MCF 10A (cell line): ENCODE measurements around the gene TSC22D3. TPM values are rescaled to one million over a fixed set of nuclear protein-coding genes. Genes with fewer than 3 reads are reported as not detected.

Experiments
- BruUV-seq: library from RNA; stranded (reverse); fragments of 400-500 nt; replicated peaks from 2 replicates; lab custom pipeline; 2021; lab: Mats Ljungman, UMichigan
- CTCF ChIA-PET: fragments of 300-600 bp; sonication (Branson Sonifier 250); formaldehyde crosslinking; extraction: SDS; loops from one replicate; lab custom pipeline; 2021; ENCODE audit warnings: antibody characterized with exemption, inconsistent platforms; lab: Yijun Ruan, JAX
- POLR2A ChIA-PET: fragments of 300-600, 350-650 bp; sonication (Branson Sonifier 250); formaldehyde crosslinking; extraction: SDS; loops from one replicate; lab custom pipeline; 2020; ENCODE audit warnings: antibody characterized with exemption, inconsistent platforms; lab: Yijun Ruan, JAX
- DNase-seq: peaks from one replicate; pipeline ENCODE4 v3.0.0-alpha.2; 2018; ENCODE audit not compliant: unreplicated experiment
- H3K27ac Mint-ChIP-seq: one replicate; pipeline ENCODE4 v1.8.0; 2022; ENCODE audit warnings: mild to moderate bottlenecking, low read depth, mixed read lengths; ENCODE audit not compliant: unreplicated experiment
- H3K27me3 Mint-ChIP-seq: one replicate; pipeline ENCODE4 v1.8.0; 2022; ENCODE audit warnings: mixed read lengths; ENCODE audit not compliant: insufficient read depth, unreplicated experiment
- H3K36me3 Mint-ChIP-seq: one replicate; pipeline ENCODE4 v1.8.0; 2022; ENCODE audit warnings: mild to moderate bottlenecking, moderate library complexity, mixed read lengths; ENCODE audit not compliant: insufficient read depth, unreplicated experiment
- H3K4me1 Mint-ChIP-seq: one replicate; pipeline ENCODE4 v1.8.0; 2022; ENCODE audit warnings: mixed read lengths; ENCODE audit not compliant: insufficient read depth, unreplicated experiment
- H3K4me3 Mint-ChIP-seq: one replicate; pipeline ENCODE4 v1.8.0; 2022; ENCODE audit warnings: mild to moderate bottlenecking, moderate library complexity, mixed read lengths; ENCODE audit not compliant: unreplicated experiment
- H3K9me3 Mint-ChIP-seq: one replicate; pipeline ENCODE4 v1.8.0; 2022; ENCODE audit warnings: mixed read lengths; ENCODE audit not compliant: unreplicated experiment
- intact Hi-C: fragments of 100-400 bp; cut with micrococcal nuclease; formaldehyde crosslinking; loops from 2 replicates; pipeline ENCODE4 v1.14.1; 2022
- total RNA-seq: library from RNA; stranded (reverse); gene quantifications from 2 replicates; pipeline ENCODE4 v1.2.3, GENCODE V29; 2022
- TF ChIP-seq, protein P1 (sequence below): fragments of 200-600 bp; IDR thresholded peaks from one replicate; pipeline ENCODE4 v1.8.0; 2022; ENCODE audit warnings: antibody characterized with exemption, mild to moderate bottlenecking; ENCODE audit not compliant: unreplicated experiment

TSC22D3 gene
- total RNA-seq, 1 experiment from 2014 or later = 124 TPM

DNA sequence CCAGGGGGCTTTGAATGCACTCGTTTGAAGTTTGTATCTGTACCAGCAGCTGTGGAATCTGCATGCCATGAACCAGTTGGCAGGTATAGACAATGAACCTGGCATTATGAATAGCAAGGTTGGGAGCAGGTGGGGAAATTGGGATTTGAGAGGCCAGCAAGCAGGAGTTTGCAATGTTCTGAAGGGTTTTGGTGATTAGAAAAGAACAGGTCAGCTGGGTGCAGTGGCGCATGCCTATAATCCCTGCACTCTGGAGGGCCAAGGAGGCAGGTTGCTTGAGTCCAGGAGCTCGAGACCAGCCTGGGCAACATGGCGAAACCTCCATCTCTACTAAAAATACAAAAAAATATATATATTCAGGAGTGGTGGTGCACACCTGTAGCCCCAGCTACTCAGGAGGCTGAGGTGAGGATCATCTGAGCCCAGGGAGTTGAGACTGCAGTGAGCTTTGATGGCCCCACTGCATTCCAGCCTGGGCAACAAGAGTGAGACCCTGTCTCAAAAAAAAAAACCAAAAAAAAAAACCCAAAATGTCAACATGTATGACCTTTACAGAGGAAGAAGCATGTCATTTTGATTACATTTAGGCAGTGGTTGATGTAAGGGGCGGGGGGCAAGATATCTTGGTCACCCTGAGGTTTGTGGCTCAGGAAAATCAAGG, 63.9 kb downstream of the TSC22D3 start:
- H3K27ac Mint-ChIP-seq = peak overlapping the region; percentile 97
- DNase-seq = no peak
- no peaks in the 10 kb centered on the region for H3K9me3 Mint-ChIP-seq
- H3K36me3 Mint-ChIP-seq = peaks cover 59% of the 10 kb centered on the region
- intact Hi-C loops = loop anchor here (1.0 kb wide), 2 partner anchors 34 to 37 kb away; no protein-coding TSS in a partner anchor
- BruUV-seq = TSS peak; percentile 78
- H3K4me1 Mint-ChIP-seq = peaks cover 14% of the 10 kb centered on the region
- CTCF ChIA-PET = interaction anchor here (0.6 to 13.0 kb wide), 8 partner anchors 35 to 1013 kb away, joined by 3 to 157 read pairs (median 4); partner anchors contain the start of gene TSC22D3
- TF ChIP-seq, protein P1, sequence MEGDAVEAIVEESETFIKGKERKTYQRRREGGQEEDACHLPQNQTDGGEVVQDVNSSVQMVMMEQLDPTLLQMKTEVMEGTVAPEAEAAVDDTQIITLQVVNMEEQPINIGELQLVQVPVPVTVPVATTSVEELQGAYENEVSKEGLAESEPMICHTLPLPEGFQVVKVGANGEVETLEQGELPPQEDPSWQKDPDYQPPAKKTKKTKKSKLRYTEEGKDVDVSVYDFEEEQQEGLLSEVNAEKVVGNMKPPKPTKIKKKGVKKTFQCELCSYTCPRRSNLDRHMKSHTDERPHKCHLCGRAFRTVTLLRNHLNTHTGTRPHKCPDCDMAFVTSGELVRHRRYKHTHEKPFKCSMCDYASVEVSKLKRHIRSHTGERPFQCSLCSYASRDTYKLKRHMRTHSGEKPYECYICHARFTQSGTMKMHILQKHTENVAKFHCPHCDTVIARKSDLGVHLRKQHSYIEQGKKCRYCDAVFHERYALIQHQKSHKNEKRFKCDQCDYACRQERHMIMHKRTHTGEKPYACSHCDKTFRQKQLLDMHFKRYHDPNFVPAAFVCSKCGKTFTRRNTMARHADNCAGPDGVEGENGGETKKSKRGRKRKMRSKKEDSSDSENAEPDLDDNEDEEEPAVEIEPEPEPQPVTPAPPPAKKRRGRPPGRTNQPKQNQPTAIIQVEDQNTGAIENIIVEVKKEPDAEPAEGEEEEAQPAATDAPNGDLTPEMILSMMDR = no peak
- POLR2A ChIA-PET = interaction anchor here (0.7 to 16.2 kb wide), 16 partner anchors 12 to 64 kb away, joined by 3 to 679 read pairs (median 11); partner anchors contain the start of genes NCBP2L and TSC22D3
- peaks cover 34% of the 10 kb centered on the region for H3K27me3 Mint-ChIP-seq
- H3K4me3 Mint-ChIP-seq = peak overlapping the region; percentile 20

DNA sequence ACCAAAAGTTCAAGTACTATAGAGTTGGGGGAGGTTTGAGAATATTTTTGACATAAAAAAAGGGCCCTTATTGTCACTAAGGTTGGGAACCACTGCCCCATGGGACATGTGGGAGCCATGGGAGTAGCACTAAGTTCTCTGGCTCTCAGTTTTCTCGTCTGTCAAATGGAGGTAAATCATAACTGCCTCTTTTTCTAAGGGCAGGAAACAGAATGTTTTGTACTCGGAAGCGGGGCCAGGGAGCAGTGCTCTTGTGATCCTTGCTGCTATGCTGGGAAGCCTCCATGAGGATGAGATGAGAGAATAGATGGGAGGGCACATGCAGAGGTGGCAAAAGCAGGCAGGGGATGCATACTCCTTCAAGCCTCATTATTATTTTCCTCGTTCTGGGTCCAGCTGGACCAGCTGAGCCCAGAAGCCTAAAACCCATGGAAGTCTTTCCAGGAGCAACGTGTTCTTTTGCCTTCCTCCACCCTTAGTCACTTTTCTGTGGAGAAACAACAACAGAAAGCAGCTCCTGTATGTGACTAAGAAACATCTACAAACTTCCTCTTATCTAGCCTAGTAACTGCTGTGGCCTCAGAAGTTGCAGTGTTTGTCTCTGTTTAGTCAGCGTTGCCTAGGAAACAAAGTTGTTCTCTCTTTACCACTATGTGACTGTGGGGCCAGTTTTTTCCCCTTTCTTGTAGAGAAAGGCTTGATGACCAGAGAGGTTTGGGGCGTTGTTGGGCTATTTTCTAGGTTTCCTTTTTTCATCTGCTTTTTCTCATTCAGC, 64.8 kb downstream of the TSC22D3 start:
- Mint-ChIP-seq H3K4me3 (peak overlapping the region; percentile 20), H3K9me3 (no peaks in the 10 kb centered on the region), H3K36me3 (peaks cover 51% of the 10 kb centered on the region), H3K27ac (peak overlapping the region; percentile 97), H3K27me3 (peaks cover 34% of the 10 kb centered on the region), H3K4me1 (peaks cover 14% of the 10 kb centered on the region)
- ChIA-PET POLR2A (interaction anchor here (0.9 to 16.2 kb wide), 13 partner anchors 11 to 65 kb away, joined by 3 to 679 read pairs (median 18); partner anchors contain the start of genes NCBP2L and TSC22D3), CTCF (interaction anchor here (0.6 to 13.0 kb wide), 4 partner anchors 34 to 268 kb away, joined by 3 to 157 read pairs (median 4); no protein-coding TSS in a partner anchor)
- DNase-seq = peak; percentile 86
- intact Hi-C loops = loop anchor here (1.0 kb wide), 1 partner anchor 34 kb away; no protein-coding TSS in a partner anchor
- BruUV-seq = no TSS peak
- TF ChIP-seq, protein P1 = no peak

DNA sequence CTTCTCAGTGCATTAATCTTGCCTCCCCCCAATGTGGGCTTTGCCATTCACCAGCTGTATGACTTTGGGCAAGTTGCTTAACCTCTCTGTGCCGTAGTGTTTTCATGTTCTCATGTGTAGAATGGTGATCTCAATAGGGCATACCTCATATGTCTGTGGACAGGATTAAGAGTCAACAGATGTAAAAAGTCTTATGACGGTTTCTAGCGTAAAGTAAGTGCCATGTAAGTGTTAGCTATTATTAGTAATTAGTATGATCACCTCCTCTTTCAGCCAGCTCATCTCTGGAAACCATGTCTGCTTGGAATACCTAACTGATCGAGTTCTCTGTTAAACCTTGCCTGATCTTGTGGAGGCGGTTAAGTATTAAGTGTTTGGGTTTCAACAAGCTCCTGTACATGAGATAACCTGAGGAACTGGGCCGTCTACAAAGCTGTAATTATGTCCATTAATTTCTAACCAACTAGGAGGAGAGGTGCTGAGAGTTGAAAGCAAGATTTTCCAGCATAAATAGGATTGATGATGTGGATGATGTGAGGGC, 66.3 kb downstream of the TSC22D3 start:
- Mint-ChIP-seq H3K4me3 (no peak overlapping the region), H3K9me3 (no peaks in the 10 kb centered on the region), H3K36me3 (peaks cover 36% of the 10 kb centered on the region), H3K4me1 (peaks cover 14% of the 10 kb centered on the region), H3K27me3 (peaks cover 46% of the 10 kb centered on the region), H3K27ac (no peak overlapping the region)
- ChIA-PET POLR2A (interaction anchor here (0.6 to 16.2 kb wide), 4 partner anchors 10 to 33 kb away, joined by 3 to 679 read pairs (median 128); no protein-coding TSS in a partner anchor), CTCF (interaction anchor here (13.0 kb wide), 1 partner anchor 33 kb away, joined by 157 read pairs; no protein-coding TSS in a partner anchor)
- intact Hi-C loops = no loop called here
- TF ChIP-seq, protein P1 = no peak
- BruUV-seq = no TSS peak
- DNase-seq = no peak
